ENCODE results near the gene BABAM2.

Gene BABAM2

GRCh38 chr2:28356095-28356911 is 465.8 kb downstream of the BABAM2 start:
- in situ Hi-C loops (cut with HindIII; ENCODE audit: low sequenced_read_pairs) = no loop called here
- DNase-seq (ENCODE audit: low read depth) = peak; percentile 49
- TF ChIP-seq, protein P1, sequence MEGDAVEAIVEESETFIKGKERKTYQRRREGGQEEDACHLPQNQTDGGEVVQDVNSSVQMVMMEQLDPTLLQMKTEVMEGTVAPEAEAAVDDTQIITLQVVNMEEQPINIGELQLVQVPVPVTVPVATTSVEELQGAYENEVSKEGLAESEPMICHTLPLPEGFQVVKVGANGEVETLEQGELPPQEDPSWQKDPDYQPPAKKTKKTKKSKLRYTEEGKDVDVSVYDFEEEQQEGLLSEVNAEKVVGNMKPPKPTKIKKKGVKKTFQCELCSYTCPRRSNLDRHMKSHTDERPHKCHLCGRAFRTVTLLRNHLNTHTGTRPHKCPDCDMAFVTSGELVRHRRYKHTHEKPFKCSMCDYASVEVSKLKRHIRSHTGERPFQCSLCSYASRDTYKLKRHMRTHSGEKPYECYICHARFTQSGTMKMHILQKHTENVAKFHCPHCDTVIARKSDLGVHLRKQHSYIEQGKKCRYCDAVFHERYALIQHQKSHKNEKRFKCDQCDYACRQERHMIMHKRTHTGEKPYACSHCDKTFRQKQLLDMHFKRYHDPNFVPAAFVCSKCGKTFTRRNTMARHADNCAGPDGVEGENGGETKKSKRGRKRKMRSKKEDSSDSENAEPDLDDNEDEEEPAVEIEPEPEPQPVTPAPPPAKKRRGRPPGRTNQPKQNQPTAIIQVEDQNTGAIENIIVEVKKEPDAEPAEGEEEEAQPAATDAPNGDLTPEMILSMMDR (IDR thresholded peaks at IDR 0.05; ENCODE audit: low read depth, low read length, missing control alignments) = no peak

GRCh38 chr2:28357055-28357454 is 466.5 kb downstream of the BABAM2 start:
- no peak for DNase-seq (ENCODE audit: low read depth)
- TF ChIP-seq, protein P1 (IDR thresholded peaks at IDR 0.05; ENCODE audit: low read depth, low read length, missing control alignments) = no peak
- no peak overlapping the region for H3K4me3 ChIP-seq (ENCODE audit: low read depth, low read length)
- in situ Hi-C loops (cut with HindIII; ENCODE audit: low sequenced_read_pairs) = no loop called here

More at GRCh38 chr2:28356095-28356911, 465.8 kb downstream of the BABAM2 start:
- H3K4me3 ChIP-seq (ENCODE audit: low read depth, low read length) = no peak overlapping the region

DNA sequence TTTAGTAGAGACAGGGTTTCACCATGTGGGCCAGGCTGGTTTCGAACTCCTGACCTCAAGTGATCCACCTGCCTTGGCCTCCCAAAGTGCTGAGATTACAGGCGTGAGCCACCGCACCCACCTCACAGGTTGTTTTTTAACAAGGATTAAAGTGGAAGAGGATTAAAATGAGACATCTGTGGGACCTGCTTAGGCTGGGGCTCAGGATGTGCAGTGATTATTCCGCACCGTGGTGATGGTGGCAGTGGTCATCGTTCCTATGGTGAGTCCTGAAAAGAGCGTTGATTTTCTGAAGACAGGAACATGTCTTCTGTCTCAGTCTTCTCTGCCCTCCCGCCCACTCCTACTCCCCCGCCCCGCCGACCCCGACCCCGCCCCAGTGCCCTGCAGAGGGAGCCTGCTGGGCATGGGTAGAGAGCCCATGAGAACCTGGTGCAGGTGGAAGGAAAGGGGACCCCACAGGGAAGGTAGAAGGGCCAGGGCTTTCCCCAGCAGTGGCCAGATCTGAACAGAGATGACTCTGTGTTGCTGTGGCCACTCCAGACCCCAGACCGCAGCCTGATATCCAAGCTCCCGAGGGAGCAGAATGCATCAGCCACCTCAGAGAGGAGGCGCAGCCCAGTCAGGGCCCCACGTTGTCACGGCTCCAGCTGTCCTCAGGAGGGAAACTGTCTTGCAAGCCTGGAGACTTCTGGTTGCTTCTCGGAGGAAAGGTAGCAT is 467.6 kb downstream of the BABAM2 start:
- no peak overlapping the region for H3K4me3 ChIP-seq (ENCODE audit: low read depth, low read length)
- no peak for DNase-seq (ENCODE audit: low read depth)
- in situ Hi-C loops (cut with HindIII; ENCODE audit: low sequenced_read_pairs) = no loop called here
- TF ChIP-seq, protein P1 (IDR thresholded peaks at IDR 0.05; ENCODE audit: low read depth, low read length, missing control alignments) = no peak

DNA sequence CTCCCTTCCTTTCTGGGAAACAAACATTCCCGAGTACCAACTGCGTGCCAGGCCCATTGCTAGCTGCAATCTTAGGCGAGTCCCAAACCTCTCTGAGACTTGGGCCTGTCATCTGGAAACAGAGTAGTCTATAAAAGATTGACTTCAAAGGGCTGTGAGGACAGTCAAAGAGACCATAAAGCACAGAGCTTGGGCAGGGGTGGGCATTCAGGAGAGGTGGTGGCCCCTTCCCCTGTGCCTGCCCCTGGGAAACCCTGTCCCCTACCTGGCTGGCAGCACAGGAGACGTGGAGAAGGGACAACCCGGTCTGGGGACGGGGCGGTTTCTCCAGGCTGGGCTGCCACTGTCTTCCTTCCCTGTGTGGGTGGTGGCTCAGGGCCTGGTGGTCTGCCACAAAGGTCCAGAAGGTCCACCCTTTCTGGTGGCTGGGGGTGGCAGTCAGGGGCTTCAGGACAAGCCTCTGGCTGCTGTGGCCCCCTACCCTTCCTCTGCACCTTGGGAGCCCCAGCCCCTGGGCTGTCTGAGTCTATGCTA is 468.2 kb downstream of the BABAM2 start:
- DNase-seq (ENCODE audit: low read depth) = no peak
- TF ChIP-seq, protein P1 (IDR thresholded peaks at IDR 0.05; ENCODE audit: low read depth, low read length, missing control alignments) = no peak
- H3K4me3 ChIP-seq (ENCODE audit: low read depth, low read length) = no peak overlapping the region
- in situ Hi-C loops (cut with HindIII; ENCODE audit: low sequenced_read_pairs) = no loop called here

DNA sequence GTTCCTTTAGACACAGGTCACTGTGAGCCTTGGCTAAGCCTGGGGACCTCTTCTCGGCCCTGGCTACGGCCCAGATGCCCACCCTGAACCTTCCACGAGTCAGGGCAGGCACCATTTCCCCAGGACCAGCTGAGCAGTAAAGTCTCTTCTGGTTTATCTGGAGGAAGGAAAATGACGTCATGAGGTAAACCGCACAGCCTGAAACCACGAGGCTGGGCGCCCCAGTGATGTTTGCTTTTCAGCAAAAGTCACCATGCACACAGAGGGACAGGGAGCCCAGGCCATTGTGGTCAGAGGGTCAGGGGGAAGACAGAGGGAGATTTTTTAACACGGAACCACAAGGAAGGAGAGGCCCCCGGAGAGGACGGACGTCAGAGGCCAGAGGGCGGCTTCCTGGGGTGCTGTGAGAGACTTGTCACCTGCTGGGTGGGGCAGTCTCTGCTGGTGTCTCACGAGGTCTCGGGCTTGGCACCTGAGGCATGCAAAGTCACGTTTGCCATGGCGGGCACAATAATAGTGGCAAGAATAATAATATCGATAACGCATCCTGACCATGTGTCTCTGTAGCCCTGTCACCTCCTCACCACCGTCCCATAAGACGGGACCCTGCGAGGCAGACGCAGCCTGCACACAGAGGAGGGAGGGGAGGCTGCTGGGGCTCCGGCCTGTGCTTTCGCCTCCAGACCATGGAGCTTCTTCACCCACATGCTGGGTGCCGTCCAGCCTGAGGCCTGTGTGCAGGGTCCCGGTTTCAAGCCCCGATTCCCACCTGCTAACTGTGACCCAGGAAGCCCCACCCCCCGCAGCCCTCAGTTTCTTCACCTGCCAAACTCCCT is 468.9 kb downstream of the BABAM2 start:
- H3K4me3 ChIP-seq (ENCODE audit: low read depth, low read length) = no peak overlapping the region
- TF ChIP-seq, protein P1 (IDR thresholded peaks at IDR 0.05; ENCODE audit: low read depth, low read length, missing control alignments) = no peak
- in situ Hi-C loops (cut with HindIII; ENCODE audit: low sequenced_read_pairs) = no loop called here
- peak; percentile 70 for DNase-seq (ENCODE audit: low read depth)

All from astrocyte of the cerebellum (primary cell).